Astrocyte of the spinal cord (primary cell): ENCODE data around the gene LONRF2.

ENCODE experiments used
- DNase-seq: peaks from one replicate; pipeline ENCODE4 v3.0.0; 2011; ENCODE audit warnings: low read depth, low spot score
- H3K4me3 ChIP-seq: 2 replicates; pipeline ENCODE4 v1.5.1; 2011; ENCODE audit warnings: low read depth, mild to moderate bottlenecking, low read length, moderate library complexity
- CTCF ChIP-seq: IDR thresholded peaks from 2 replicates; pipeline ENCODE4 v1.5.1; 2012; ENCODE audit warnings: low read depth, mild to moderate bottlenecking, low read length, inconsistent platforms
- in situ Hi-C: cut with HindIII; loops from 2 replicates; pipeline ENCODE4 v1.10.0; 2017; ENCODE audit warnings: low sequenced_read_pairs

The LONRF2 gene

GRCh38 chr2:100235581-100235980 lies 86.7 kb downstream of the LONRF2 start:
- DNase-seq: no peak
- in situ Hi-C loops: no loop called here
- no peak for TF ChIP-seq CTCF
- H3K4me3 ChIP-seq: no peak overlapping the region

GRCh38 chr2:100235098-100235497 lies 87.2 kb downstream of the LONRF2 start:
- in situ Hi-C loops: no loop called here
- DNase-seq: peak; percentile 70
- H3K4me3 ChIP-seq: no peak overlapping the region

DNA sequence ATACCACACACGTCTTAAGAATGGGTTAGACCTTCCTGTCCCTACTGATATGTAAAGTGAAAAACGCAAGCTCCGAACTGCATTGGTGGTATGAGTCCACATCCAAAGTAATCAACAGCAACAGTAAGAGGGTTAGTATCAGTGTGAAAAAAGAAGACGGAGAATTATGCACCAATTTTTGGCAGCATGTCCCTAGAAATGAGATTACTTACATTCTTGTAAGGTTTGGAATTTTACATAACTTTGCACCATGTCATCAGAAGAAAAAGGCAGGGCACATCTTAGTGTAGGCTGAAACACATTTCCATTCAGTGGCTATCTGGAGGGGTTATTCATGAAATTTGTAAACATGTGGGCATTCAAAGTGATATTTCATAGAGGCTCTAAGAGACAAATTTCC lies 88.2 kb downstream of the LONRF2 start:
- in situ Hi-C loops: no loop called here
- no peak overlapping the region for H3K4me3 ChIP-seq
- peak; percentile 36 for DNase-seq
- TF ChIP-seq CTCF: no peak

More at GRCh38 chr2:100235098-100235497, 87.2 kb downstream of the LONRF2 start:
- no peak for TF ChIP-seq CTCF

- TF ChIP-seq CTCF: no peak
- DNase-seq: no peak
- in situ Hi-C loops: no loop called here
- H3K4me3 ChIP-seq: no peak overlapping the region
Observed at GRCh38 chr2:100233061-100233460, 89.2 kb downstream of the LONRF2 start.

DNA sequence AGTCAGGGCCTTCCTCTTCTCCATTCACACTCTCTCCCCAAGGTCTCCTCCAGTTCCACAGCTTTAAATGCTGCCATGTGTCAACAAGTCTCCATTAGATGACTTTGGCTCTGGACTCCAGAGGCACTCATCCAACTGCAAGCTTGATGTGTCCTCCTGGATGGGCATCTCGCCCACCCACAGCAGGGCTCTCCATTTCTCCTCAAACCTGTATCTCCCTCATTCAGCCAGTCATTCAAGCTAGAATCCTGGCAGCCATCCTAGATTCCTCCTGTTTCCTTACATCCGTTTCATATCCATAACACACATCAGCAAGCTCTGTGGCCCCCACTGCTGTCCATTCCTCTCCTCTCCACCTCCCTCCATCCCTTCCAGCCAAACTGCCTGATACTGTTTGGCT lies 91.5 kb downstream of the LONRF2 start:
- peak; percentile 13 for TF ChIP-seq CTCF
- peak; percentile 45 for DNase-seq
- in situ Hi-C loops: no loop called here
- H3K4me3 ChIP-seq: no peak overlapping the region

DNA sequence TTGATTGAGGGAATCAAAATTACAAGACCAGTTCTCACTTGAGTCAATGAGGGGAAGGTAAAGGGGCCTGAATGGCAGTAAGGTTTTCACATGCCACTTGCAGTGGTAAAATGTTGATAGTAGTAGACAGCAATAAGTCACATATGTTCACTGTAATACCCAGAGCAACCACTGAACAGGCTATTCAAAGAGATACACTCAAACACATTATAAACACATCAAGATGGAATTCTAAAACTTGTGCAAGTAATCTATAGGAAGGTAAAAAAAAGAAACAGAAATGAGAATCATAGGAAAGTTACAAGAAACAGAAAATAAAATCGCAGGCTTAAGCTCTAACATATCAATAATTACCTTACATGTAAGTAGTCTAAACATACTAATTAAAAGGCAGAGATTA lies 93.3 kb downstream of the LONRF2 start:
- in situ Hi-C loops: no loop called here
- H3K4me3 ChIP-seq: no peak overlapping the region
- DNase-seq: no peak
- peak; percentile 9 for TF ChIP-seq CTCF

DNA sequence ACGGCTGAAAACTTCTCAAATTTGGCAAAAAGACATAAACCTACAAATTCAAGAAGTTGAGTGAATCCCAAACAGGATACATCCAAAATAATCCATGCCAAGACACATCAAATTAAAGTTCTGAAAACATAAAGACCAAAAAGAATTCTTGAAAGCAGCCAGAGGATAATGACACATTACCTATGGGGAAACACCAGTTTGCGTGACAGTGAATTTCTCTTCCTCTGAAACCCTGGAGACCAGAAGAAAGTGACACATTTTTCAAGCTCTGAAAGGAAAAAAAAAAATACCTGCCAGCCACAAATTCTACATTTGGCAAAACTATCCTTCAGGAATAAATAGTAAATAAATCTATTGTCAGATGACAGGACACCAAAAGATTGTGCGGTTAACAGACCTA lies 93.9 kb downstream of the LONRF2 start:
- no peak for TF ChIP-seq CTCF
- H3K4me3 ChIP-seq: no peak overlapping the region
- DNase-seq: no peak
- in situ Hi-C loops: no loop called here
